Mucosa of stomach (tissue), 1 donor: Measurements from ENCODE around the gene RNFT2.

Experiments
- H3K27me3 ChIP-seq: one replicate; pipeline ENCODE4 v1.7.0; 2013; ENCODE audit warnings: mild to moderate bottlenecking, low read length; ENCODE audit not compliant: control insufficient read depth, insufficient read depth
- H3K36me3 ChIP-seq: one replicate; pipeline ENCODE4 v1.7.0; 2013; ENCODE audit warnings: low read length; ENCODE audit not compliant: control insufficient read depth, insufficient read depth
- H3K4me1 ChIP-seq: one replicate; pipeline ENCODE4 v1.7.0; 2013; ENCODE audit warnings: mild to moderate bottlenecking, low read length; ENCODE audit not compliant: control insufficient read depth, insufficient read depth
- H3K4me3 ChIP-seq: one replicate; pipeline ENCODE4 v1.7.0; 2013; ENCODE audit warnings: low read length
- H3K9ac ChIP-seq: one replicate; pipeline ENCODE4 v1.7.0; 2013; ENCODE audit warnings: mild to moderate bottlenecking, low read length, moderate library complexity
- H3K9me3 ChIP-seq: one replicate; pipeline ENCODE4 v1.7.0; 2013; ENCODE audit warnings: mild to moderate bottlenecking, low read length, moderate library complexity; ENCODE audit not compliant: control insufficient read depth
- donor health status: Pancreatic carcinoma.

RNFT2 gene

DNA sequence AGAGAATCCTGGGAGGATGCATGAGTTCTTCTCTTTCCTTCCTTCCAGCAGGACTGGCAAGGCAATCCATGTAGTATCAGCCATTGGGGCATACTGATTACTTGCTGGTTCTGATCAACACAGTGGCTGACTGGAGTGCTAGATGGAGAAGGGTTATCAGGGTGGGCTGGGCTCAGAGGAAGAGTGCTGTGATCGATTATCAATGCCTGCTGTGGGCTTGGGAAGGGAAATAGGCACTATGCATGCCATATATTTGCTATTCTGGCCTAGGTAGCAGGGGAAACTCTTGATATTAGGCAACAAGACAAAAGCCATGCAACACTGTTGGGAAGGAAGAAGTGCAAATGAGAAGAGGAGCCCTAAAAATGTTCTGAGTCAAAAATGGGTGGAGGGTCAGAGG is 97.4 kb downstream of the RNFT2 start:
- Histone ChIP-seq H3K27me3 (no peaks in the 10 kb centered on the region), H3K4me3 (no peak overlapping the region), H3K36me3 (no peaks in the 10 kb centered on the region), H3K9ac (no peak overlapping the region), H3K4me1 (no peaks in the 10 kb centered on the region), H3K9me3 (no peaks in the 10 kb centered on the region)

DNA sequence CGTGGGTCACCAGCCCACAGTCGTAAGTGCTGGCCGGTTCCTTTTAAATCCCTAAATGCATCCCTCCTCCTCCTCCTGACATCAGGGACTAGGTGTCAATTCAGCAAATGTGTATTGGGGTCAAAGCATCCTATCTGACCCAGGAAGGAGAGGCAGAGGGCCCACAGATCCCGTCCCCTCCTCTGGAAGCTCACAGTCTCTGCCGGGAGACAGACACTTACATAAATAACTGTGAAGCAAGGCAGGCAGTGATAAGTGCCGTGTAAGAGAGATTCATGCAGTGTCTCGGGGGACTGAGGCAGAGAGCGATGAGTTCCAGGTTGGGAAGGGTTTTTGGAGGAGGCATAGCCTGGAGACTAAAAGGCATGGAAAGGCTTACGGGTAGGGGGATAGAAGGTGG is 99.0 kb downstream of the RNFT2 start:
- Histone ChIP-seq H3K36me3 (no peaks in the 10 kb centered on the region), H3K9me3 (no peaks in the 10 kb centered on the region), H3K4me3 (no peak overlapping the region), H3K9ac (no peak overlapping the region), H3K27me3 (no peaks in the 10 kb centered on the region), H3K4me1 (no peaks in the 10 kb centered on the region)

DNA sequence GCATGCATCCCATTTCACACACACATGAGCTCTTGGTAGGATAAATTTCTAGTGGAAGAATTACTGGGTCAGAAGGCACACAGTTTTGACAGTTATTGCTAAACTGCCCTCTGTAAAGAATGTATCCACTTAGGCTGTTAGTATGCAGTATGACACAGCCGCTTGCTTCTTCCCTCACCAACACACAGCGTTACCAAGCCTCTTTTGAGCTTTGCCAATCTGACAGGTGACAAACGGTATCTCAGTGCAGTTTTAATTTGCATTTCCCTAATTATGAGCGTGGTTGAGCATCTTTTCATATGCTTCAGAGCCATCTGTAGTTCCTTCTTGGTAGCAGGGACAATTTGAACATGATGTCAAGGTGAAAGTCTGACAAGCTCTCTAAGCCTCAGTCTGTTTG is 100.2 kb downstream of the RNFT2 start:
- Histone ChIP-seq H3K4me3 (no peak overlapping the region), H3K9me3 (no peaks in the 10 kb centered on the region), H3K27me3 (no peaks in the 10 kb centered on the region), H3K9ac (no peak overlapping the region), H3K36me3 (no peaks in the 10 kb centered on the region), H3K4me1 (no peaks in the 10 kb centered on the region)

DNA sequence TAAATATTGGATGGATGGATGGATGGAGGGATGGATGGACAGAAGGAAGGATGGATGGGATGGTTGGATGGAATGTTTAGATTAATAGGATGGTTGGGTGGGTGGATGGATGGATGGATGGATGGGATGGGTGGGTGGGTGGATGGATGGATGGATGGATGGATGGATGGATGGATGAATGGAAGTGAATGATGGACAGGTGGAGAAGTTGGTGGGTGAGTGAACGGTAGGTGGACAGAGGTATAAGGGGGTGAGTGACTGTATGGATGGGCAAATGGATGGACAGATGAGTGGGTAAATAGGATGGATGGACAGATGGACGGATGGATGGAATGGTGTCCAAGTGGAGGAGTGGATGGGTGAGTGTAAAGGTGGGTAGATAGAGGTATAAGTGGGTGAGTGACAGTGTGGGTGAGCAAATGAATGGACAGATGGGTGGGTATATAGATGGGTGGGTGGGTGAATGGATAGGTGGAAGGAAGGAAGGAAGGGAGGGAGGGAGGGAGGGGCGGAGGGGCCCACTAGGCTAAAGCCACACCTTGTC is 101.2 kb downstream of the RNFT2 start:
- Histone ChIP-seq H3K4me3 (no peak overlapping the region), H3K4me1 (no peaks in the 10 kb centered on the region), H3K36me3 (no peaks in the 10 kb centered on the region), H3K9me3 (no peaks in the 10 kb centered on the region), H3K27me3 (no peaks in the 10 kb centered on the region), H3K9ac (no peak overlapping the region)

DNA sequence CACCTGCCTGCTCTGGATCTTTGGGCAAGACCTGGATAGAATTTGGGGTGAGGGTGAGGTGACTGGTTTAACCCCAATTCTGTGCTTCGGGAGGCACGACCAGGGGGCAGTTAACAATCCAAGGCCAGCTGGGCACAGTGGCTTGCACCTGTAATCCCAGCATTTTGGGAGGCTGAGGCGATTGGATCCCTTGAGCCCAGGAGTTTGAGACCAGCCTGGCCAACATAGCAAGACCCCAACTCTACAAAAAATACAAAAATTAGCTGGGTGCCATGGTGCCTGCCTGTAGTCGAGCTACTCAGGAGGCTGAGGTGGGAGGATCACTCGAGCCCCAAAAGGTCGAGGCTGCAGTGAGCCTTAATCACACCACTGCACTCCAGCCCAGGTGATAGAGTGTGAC is 105.0 kb downstream of the RNFT2 start:
- H3K27me3 ChIP-seq, result no peaks in the 10 kb centered on the region
- no peaks in the 10 kb centered on the region for H3K9me3 ChIP-seq
- no peaks in the 10 kb centered on the region for H3K4me1 ChIP-seq
- no peaks in the 10 kb centered on the region for H3K36me3 ChIP-seq
- H3K4me3 ChIP-seq, result no peak overlapping the region
- H3K9ac ChIP-seq, result no peak overlapping the region

DNA sequence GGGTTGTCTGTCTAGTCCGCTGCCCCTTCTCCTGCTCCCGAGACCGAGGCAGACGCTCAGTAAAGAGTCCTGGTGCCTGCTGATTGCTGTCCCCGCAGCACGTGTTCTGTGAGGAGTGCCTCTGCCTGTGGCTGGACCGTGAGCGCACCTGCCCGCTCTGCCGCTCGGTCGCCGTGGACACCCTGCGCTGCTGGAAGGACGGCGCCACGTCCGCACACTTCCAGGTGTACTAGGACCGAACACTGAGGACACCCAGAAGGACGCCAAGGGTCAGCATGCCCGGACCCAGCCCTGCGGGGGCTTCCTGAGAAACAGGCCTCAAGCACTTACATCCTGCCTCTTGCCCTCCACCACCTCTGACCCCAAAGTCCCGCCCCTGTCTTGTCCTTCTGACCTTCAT is 111.1 kb downstream of the RNFT2 start:
- Histone ChIP-seq H3K9me3 (no peaks in the 10 kb centered on the region), H3K4me3 (no peak overlapping the region), H3K4me1 (no peaks in the 10 kb centered on the region), H3K9ac (no peak overlapping the region), H3K36me3 (no peaks in the 10 kb centered on the region), H3K27me3 (no peaks in the 10 kb centered on the region)

DNA sequence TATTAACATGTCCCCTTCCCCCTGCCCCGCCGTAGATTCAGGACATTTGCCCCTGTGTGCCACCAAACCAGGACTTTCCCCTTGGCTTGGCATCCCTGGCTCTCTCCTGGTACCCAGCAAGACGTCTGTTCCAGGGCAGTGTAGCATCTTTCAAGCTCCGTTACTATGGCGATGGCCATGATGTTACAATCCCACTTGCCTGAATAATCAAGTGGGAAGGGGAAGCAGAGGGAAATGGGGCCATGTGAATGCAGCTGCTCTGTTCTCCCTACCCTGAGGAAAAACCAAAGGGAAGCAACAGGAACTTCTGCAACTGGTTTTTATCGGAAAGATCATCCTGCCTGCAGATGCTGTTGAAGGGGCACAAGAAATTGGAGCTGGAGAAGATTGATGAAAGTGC is 114.2 kb downstream of the RNFT2 start:
- no peak overlapping the region for H3K4me3 ChIP-seq
- H3K9me3 ChIP-seq, result no peaks in the 10 kb centered on the region
- no peak overlapping the region for H3K9ac ChIP-seq
- H3K27me3 ChIP-seq, result peaks cover 6% of the 10 kb centered on the region
- no peaks in the 10 kb centered on the region for H3K4me1 ChIP-seq
- H3K36me3 ChIP-seq, result no peaks in the 10 kb centered on the region

DNA sequence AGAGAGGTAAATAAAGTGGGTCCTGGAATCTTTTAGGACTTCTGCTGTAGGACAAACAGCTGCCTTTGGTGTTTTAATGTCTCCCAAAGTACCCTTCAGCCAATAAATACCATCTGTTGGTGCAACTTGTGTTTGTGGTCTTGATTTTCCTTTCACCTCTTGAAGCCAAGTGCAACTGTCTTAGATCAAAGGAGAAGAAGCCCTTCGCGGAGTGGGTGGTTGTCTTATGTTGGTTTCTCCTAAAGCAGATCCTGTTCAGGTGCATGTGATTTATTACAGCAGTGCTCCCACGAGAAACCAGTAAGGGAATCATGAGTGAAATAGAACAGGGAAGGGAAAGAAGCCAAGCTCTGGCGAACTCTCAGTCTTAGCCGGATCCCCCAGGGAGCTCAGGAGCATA is 115.4 kb downstream of the RNFT2 start:
- Histone ChIP-seq H3K9me3 (no peaks in the 10 kb centered on the region), H3K36me3 (no peaks in the 10 kb centered on the region), H3K27me3 (peaks cover 12% of the 10 kb centered on the region), H3K4me1 (no peaks in the 10 kb centered on the region), H3K9ac (no peak overlapping the region), H3K4me3 (no peak overlapping the region)

DNA sequence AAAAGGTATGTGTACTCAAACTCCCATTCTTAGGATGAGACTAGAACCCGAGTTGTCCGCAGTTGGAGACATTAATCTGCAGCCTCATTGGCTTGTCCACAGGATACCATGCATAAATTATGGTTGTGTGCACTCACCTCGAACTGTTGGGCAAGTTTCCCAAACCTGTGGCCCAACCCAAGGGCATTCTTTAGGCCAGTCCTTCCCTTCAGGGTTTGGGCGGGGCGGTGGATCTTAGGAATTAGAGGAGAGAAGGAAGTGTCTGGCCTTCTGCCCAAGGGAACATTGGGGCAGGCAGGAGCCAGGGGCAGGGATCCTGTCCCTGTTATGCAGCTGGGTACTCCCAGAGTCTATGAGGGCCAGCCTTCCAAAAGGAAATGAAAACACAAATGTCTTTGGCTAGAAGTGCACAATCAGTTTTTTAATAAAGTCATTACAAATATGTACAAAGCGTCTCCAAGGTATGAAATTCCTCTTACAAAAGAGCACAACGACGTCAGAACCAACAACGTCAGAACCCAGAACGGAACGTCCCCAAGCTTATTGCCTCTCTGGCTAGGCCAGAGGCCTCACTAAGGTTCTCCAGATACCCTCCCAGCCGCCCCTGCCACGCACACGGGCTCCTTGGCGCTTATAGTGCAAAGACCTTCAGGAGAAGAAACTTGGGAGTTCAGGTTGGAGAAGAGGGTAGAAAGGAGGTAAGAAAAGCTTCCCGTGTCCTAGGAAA is 117.8 kb downstream of the RNFT2 start:
- H3K27me3 ChIP-seq, result peaks cover 15% of the 10 kb centered on the region
- H3K36me3 ChIP-seq, result no peaks in the 10 kb centered on the region
- no peak overlapping the region for H3K9ac ChIP-seq
- H3K4me3 ChIP-seq, result no peak overlapping the region
- no peaks in the 10 kb centered on the region for H3K4me1 ChIP-seq
- no peaks in the 10 kb centered on the region for H3K9me3 ChIP-seq

DNA sequence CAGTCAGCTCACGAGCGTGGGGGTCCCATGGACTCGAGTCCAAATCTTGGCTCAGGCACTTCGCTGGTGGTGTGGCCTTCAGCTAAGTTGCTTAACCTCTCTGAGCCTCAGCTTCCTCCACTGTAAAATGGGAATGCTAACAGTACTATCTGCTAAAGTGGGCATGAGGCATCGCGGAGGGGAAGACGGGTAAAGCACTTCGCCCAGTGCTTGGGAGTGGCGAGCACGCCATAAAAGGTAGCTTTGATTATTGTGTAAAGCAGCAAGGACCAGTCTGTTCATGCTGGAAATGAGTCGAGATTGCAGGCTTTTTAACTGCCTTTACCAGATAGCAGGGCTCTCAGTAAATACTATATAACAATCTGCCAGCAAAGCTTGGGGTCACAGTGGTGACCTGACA is 118.6 kb downstream of the RNFT2 start:
- peaks cover 4% of the 10 kb centered on the region for H3K4me1 ChIP-seq
- H3K9ac ChIP-seq, result no peak overlapping the region
- no peaks in the 10 kb centered on the region for H3K9me3 ChIP-seq
- no peak overlapping the region for H3K4me3 ChIP-seq
- H3K36me3 ChIP-seq, result no peaks in the 10 kb centered on the region
- H3K27me3 ChIP-seq, result peaks cover 15% of the 10 kb centered on the region

DNA sequence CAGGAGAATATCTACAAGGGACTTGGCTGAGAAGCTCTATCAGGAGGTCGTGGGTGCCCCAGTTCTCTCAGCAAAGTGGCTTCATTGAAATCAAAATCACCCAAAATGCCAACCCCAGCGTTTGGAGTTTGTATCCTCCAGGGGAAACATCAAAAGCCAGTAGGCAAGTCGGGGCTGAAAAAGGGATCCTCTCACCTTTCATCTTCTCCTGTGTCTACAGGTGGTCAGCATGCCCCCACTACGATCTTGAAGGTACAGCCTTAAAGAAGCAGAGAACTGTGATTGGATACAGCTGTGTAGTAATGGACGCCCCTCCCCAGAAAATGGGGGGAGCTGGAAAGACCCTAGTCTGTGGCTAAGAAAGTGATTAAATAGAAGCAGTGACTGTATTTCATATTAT is 121.0 kb downstream of the RNFT2 start:
- no peaks in the 10 kb centered on the region for H3K9me3 ChIP-seq
- H3K9ac ChIP-seq, result no peak overlapping the region
- no peak overlapping the region for H3K4me3 ChIP-seq
- H3K36me3 ChIP-seq, result no peaks in the 10 kb centered on the region
- H3K27me3 ChIP-seq, result peaks cover 19% of the 10 kb centered on the region
- peaks cover 4% of the 10 kb centered on the region for H3K4me1 ChIP-seq

DNA sequence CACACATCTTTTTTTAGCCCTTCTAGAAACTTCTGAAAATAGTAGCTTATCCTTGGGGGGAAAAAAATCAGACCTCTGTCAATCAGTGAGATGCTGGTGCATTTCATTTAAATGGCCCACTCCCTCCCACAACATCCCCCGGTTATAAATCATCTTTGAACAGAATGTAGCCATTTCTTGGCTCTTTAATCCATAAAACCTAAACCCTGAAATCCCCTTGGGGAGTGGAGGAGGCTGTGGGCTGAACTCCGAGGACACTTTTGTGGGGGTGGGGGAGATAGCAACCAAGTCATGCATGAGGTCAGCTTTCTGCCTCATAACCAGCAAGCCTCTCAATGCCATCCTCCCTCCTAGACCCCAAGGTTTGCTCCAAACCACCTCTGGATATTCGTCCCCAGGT is 122.1 kb downstream of the RNFT2 start:
- H3K4me3 ChIP-seq, result no peak overlapping the region

DNA sequence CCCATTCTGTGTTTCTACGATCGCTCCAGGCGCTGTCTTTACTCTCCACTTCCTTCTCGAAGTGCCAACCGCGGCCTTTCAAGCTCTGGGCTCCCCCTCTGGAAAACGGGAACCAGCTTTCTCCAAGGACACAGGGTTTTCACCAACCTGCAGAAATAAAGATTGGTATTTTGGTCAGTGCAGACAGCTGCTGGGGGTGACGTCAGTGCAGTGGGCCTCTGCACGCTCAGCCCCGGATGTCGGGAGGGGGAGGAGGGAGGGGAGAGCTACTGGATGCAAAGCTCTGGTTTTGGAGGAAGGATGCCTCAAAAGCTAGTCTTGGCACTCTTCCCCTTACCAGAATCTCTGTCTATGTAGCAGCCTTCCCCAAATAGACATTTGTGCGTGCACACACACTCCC is 123.2 kb downstream of the RNFT2 start:
- H3K4me3 ChIP-seq, result no peak overlapping the region
- H3K9me3 ChIP-seq, result no peaks in the 10 kb centered on the region
- peaks cover 4% of the 10 kb centered on the region for H3K4me1 ChIP-seq
- peaks cover 23% of the 10 kb centered on the region for H3K27me3 ChIP-seq
- no peak overlapping the region for H3K9ac ChIP-seq
- no peaks in the 10 kb centered on the region for H3K36me3 ChIP-seq

More for the DNA sequence above, 122.1 kb downstream of the RNFT2 start:
- Histone ChIP-seq H3K4me1 (peaks cover 4% of the 10 kb centered on the region), H3K36me3 (no peaks in the 10 kb centered on the region), H3K9ac (no peak overlapping the region), H3K9me3 (no peaks in the 10 kb centered on the region), H3K27me3 (peaks cover 23% of the 10 kb centered on the region)
